Measurements from ENCODE around the gene NUPR1.
"Not testable (repeated sequence)": the region's sequence is repeated elsewhere in the genome, so short reads cannot be mapped to it uniquely, and the experiment has no call there.

Gene NUPR1, protein sequence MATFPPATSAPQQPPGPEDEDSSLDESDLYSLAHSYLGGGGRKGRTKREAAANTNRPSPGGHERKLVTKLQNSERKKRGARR

DNA sequence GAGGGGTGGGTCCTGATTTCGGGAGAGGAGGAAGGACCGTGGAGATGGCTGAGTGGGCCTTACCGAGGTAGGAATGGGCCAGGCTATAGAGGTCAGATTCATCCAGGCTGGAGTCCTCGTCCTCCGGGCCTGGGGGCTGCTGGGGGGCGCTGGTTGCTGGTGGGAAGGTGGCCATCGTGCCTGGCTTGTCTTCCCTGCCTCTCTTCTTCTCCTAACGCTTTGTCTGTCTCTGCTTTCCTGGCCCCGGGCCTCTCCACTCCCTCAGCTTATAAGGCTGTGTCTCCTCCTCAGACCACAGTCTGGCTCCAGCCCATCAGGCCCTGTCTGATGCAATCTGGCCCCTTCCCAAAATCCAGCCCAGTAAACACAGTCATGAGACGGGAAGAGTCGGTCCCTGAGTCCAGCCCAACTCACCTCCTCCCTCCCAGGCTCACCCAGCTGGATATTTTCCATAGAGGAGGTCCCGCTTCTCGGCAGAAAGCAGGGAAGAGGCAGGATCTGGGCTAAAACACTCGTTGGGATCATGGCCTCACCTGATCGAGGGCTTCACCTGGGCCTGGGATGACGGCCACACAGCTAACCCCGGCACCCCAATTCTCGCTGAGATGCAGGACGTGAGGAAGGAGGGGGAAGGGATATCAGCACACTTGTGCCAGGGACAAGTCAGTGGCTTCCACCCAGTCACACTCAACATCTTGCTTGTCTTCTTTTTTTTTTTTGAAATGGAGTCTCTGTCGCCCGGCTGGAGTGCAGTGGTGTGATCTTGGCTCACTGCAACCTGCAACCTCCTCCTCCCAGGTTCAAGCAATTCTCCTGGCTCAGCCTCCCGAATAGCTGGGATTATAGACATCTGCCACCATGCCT lies at the start of gene NUPR1:
Gene NUPR1 (minus strand): TSS at position 242 of the 864 bp plus-strand sequence. CDS start 67 bp downstream, at position 175.
- DNase-seq = no peak

DNA sequence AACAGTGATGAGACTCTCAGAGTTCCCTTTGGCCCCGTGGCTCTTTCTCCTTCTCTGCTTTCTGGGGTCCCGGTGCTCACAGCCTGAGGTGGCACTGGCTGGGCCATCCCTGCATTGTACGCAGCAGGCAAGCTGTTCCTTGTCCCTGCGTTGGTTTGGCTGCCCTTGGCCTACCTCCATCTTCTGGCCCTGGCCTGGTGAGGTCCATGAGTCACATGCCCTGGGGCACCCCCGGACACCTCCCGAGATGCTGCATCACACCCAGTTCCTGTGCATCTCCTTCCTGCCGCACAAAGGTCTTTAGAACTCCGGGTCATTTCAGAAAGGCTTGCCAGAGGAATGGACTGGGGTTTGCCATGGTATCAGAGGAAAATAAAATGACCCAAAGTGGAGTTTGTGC lies 48.6 kb upstream of the NUPR1 start:
- no peak for DNase-seq

DNA sequence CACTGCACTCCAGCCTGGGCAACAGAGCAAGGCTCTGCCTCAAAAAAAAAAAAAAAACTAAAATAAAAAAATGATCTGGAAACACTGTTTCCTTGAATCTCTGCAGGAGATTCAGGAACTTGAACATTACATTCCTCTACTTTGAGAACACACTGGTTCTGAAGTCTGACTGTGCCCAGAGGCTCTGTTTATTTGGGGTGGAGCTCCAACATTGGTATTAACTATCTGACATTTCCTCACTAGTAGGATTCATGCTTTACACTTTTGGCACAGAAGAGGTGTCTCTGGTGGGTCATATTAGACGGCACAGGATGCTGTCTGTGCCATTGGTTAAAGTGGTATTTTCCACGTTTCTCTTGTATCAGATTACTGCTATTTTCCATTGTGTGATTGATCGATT lies 47.7 kb upstream of the NUPR1 start:
- DNase-seq = no peak

DNA sequence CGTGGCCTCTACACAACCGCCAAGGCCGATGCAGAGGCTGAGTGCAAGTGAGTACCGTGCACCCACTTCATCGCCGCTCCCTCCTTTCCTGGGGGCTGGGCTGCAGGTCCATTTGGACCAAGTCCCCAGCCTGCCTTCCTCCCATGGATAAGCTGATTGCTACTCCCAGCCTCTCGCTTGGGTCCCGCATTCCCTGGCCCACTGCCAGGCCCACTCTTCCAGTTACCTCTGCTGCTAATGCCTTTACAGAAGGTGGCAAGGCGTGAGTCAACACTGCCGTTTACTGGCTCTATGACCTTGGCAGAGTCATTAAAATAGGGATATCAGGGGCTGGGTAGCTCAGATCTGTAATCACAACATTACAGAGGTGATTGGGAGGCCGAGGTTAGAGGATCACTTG lies 46.9 kb upstream of the NUPR1 start:
- DNase-seq = no peak

DNA sequence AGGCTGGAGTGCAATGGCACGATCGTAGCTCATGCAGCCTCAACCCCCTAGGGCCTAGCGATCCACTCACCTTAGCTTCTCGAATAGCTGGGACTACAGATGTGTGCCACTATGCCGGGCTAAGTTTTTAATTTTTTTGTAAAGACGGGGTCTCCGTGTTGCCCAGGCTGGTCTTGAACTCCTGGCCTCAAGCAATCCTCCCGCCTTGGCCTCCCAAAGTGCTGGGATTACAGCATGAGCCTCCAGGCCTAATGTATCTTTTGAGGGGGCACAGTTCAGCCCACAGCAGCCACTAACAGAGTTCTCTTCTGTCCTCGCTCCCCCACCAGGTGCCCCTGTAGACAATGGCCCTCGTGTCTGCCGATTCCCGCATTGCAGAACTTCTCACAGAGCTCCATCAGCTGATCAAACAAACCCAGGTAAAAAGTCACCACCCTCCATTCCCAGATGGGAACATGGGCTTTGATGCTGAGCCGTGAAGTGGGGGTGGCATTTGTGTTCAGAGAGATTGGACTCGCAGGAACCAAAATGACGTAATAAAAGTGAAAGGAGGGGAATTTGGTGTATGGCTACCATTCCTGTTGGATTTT lies 42.0 kb upstream of the NUPR1 start:
- DNase-seq = no peak

DNA sequence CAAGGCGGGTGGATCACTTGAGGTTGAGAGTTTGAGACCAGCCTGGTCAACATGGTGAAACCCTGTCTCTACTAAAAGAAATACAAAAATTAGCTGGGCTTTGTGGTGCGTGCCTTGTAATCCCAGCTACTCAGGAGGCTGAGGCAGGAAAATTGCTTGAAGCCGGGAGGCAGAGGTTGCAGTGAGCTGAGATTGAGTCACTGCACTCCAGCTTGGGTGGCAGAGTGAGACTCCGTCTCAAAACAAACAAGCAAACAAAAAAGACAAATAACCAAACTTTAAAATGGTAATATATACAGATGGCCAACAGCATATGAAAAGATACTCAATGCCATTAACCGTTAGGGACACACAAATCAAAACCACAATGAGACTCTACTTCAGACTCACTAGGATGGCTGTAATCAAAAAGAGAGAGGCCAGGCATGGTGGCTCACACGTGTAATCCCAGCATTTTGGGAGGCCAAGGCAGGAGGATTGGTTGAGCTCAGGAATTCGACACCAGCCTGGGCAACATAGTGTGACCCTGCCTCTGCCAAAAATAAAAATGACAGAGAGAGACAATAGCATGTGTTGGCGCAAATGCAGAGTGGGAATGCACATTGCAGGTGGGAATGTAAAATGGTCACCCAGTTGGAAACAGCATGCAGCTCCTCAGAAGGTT lies 36.8 kb upstream of the NUPR1 start:
- DNase-seq = no peak

DNA sequence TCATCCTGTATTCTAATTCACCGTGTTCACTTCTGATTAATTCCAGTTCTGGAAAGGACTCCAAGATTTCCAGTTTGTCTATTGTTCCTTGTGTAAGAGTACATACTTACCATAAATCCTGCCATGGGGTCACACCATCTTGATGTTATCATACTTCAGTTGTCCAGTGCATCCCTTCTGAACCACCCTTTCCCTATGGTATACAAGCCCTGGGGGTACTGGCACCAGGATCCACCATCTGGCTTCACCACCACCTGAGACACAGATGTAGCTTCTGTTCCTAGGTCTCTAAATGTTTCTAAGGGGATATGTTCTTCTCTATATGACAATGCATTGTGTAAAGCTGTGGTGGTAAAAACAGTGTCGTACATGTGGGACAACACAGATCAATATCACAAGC lies 36.2 kb upstream of the NUPR1 start:
- DNase-seq = no peak

DNA sequence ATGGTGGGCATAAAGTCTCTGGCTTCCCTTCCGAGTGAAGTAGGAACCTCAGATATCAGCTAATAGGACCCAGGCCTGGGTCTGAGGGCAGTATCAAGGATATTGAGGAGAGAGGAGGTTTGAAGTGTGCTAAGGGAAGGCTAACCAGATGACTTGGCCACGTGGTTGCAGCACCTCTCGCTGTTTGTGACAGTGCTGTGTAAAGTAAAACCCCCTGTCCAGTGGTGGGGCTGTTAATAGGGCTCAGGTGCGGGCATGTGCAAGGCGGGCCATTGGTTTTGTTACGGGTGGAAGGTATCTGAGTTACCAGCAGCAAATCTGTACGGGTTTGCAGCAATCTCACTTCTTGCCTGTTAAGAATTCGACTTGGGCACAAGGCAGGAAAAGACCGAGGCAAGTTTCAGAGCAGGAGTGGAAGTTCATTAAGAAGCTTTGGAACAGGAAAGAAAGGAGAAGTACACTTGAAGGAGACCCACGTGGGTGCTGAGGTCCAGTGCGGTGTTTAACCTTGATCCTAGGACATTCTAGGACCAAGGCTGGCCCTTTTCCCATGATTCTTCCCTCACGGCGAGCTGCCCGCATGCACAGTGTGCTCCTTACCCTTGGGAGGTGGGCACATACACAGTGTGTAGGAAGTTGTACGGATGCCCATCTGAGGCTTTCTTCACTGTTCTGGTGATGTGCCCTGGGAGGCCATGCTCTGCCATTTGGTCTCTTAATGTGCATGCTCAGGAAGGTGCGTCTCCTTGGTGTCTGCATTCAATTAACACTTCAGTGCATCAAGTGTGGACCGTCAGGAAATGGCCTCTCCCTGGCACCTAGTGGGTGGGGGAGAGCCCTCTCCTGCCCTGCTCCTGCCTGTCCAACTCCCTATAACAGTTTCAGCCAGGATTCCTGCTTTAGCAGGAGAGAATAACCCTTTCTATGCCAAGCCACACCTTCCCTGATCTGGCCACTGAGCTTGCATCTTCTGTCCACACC lies 35.3 kb upstream of the NUPR1 start:
- no peak for DNase-seq

DNA sequence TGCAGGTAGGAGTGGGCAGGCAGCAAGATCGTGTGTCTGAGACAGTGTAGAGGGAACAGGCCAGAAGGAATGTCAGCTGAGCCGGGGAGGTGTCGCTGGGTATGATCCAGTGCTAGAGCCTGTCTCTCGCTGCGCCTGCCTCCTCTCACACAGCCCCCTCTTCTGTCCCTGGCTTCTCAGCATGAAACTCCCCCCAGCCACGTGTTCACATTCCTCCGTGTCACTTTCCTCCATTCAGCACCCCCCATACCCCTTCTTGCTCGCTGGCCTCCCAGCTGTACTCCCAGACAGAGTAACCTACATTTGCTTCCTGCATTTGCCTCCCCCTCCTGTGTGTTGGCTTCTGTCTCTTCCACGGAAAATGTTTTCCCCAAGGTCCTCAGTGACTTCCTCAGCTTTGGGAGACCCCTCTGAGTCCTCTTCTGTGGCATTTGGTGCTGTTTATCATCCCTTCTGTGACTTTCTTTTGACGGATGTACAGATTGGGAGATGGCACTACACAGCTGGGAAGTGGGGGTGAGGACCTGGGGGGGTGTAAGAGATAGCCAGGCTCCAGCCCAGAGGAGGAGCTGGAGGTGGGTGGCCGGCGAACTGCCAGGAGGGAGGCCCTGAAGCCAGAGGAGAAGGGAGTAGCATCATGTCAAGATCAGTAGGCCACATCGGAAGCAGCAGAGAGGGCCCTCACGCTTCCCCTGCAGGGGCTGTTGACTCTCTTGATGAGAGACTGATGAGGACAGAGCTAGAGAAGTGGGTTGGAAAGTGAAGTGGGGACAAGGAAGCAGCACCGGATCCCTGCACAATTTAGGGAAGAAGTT lies 34.1 kb upstream of the NUPR1 start:
- DNase-seq = no peak

DNA sequence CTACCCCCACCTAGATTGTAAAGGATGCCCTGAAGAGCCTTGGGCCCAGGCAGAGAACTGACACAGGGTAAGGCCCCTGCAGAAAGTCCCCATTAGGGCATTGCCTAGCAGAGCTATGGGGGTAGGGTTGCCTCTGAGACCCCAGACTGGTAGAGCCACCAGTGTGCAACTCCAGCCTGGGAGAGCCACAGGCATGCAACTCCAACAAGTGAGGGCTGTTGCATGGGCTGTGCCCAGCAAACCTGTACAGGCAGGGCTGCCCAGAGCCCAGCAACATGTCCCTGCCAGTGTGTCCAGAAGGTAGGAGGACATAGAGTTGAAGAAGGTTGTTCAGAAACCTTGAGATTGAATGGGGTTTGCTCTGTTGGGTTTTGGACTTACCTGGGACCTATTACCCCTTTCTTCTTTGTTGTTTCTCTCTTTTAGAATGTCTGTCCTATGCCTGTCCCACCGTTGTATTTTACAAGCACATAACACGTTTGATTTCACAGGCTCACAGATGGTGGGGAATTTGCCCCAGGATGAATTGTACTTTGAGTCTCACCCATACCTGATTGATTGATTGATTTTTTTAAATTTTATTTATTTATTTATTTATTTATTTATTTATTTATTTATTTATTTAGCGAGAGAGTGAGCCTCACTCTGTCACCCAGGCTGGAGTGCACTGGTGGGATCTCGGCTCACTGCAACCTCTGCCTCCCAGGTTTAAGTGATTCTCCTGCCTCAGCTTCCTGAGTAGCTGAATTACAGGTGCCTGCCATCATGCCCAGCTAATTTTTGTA lies 31.4 kb upstream of the NUPR1 start:
- no peak for DNase-seq

DNA sequence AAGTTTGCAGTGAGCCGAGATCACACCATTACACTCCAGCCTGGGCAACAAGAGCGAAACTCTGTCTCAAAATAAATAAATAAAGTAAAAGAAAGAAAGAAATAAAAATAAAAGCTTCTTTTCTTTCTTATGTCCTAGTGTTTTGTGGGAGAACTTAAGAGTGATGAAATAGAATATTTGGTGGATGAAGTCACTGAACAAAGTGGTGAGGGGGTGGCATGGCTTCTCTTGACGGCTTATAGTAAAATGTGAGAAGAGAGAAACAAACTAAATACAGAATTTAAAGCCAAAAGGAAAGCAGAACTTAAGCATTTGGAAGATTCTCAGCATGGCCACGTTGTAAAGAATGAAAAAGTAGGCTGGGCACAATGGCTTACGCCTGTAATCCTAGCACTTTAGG lies 30.2 kb upstream of the NUPR1 start:
- no peak for DNase-seq

DNA sequence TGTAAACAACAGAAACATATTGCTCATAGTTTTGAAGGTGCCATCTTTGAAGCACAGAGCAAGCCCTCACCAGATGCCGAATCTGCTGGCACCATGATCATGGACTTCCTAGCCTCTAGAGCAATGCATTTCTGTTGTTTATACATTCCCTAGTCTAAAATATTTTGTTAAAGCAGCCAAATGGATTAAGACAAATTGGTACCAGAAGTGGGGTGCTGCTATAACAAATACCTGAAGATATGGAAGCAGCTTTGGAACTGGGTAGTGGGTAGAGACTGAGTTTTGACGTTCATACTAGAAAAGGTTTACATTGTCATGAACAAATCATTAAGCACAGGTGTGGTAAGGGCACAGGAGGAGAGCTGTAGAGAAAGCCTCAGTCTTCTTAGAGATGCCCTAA lies 28.5 kb upstream of the NUPR1 start:
- no peak for DNase-seq

DNA sequence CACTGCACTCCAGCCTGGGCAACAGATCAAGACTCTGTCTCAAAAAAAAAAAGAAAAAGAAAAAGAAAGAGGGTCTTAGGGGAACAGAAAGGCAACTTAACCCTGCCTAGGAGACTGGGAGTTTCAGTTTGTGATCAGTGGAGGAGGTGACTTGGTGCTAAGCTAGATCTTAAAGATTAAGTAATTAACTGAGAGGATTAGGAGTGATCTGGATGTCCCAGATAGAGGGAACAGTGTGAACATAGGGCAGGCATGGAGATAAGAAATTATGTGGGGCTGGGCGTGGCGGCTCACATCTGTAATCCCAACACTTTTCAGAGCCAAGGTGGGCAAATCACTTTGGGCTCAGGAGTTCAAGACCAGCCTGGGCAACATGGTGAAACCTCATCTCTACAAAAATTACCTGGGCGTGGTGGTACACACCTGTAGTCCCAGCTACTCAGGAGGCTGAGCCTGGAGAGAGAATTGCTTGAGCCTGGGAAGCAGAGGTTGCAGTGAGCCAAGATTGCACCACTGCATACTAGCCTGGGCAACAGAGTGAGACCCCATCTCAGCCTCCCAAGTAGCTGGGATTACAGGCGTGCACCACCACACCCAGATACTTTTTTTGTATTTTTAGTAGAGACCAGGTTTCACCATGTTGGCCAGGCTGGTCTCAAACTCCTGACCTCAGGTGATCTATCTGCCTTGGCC lies 27.6 kb upstream of the NUPR1 start:
- not testable (repeated sequence) for DNase-seq

DNA sequence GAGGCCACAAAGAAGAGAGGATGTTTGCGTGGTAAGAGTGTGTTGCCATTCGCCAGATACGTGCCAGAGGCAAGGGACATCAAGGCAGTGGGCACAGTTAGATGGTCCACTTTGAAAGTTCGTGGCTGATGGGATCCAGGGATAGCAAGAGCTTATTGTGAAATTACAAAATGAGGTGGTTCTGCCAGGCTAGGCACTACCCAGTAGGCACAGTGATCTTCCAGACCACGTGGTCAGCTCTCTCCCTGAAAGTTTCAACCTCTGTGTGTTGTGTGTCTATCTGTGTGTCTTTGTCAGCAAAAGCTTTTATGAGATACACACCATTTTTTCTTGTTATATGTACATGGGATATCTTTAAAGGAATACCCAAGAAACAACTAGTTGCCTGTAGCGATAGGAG lies 24.4 kb upstream of the NUPR1 start:
- DNase-seq = no peak

DNA sequence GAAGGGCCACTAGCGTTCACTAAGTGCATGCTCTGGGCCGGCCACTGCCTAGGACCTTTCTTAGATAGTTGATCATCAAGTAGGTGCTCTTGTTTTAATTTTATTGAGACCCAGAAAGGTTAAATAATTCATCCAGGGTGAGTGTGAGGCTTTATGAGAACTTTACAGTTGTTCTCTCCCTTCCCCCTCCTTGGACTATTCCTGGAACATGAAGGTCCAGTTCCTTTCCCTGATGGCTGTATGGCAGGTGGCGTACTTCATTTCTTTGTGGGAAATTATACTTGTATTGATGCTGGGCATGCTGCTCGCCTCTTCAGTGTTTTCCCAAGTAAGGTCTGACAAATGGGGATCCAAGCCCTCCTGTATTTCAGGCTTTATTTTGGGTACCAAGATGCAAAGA lies 23.4 kb upstream of the NUPR1 start:
- DNase-seq = no peak

DNA sequence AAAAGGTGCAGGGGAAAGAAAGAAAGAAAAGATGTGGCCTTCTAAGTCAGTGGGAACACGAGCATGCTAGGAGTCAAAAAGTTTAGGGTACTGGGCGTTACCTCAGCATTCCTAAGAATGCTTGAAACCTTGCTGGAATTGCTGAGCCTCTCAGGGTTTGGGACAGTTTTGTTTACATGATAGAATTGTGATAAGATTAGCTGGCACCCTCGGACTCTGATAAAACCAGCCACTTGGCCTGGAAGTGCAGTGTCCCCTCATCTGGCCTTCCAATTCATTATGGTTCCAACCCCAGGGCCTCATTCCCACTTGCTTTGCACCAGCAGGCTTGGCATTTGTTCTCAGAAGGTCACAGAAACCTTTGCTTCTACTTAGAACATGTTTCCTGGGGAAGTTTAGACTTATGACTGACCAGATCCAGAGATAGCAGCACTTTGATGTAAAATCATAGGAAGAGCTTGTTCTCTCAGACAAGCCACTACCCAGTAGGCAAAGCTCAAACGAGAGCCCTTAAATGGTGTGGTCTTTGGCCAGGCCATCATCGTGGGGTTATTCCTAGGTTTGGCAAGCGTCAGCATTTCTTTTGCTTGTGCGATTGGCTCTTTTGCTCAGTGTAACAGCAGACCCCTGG lies 22.9 kb upstream of the NUPR1 start:
- DNase-seq = no peak

DNA sequence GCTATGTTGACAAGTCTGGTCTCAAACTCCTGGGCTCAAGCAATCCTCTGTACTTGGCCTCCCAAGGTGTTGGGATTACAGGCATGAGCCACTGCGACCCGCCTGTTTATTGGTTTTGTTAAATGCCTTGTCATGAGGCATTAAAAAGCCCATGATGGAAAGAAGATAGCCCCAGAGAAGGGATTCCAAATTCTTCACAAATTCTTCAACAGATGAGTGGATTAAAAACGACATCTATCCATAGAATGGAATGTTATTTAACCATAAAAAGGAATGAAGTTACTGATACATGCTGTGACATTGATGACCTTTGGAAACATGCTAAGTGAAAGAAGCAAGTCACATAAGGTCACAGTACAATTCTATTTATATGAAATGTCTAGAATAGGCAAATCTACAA lies 19.7 kb upstream of the NUPR1 start:
- no peak for DNase-seq

DNA sequence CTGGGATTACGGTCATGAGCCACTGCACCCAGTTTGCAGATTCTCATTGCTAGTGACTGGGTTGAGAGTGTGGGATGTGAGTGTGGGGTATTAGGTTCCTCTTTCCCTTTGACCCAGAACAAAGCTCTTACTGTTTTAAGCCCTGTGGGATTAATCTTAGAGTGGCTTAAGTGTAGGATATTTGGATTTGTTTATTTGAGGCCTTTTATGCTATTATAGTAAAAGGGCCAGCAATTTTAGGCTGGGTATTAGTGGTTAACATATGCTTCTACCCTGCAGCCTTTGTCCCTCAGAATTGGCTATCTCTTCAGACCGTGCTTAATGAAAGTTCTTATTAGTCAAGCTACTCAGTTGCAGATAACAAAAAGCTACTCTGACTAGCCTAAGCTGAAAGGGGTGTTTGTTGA lies 18.1 kb upstream of the NUPR1 start:
- DNase-seq = no peak

DNA sequence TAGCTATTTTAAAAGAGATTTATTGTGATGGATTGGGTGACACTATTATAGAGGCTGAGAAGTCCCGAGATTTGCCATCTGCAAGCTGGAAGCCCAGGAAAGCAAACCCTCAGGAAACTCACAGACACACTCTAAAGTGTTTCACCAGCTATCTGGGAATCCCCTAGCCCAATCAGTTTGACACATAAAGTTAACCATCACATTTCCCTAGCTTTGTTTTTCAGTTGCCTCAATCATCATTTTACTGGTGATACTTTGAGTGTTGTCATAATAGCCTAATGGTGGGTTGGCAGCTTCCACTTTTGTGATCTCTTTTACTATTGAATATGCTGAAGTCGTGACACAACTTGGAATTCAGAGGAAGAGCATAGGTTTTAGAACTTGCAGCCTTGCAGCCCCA lies 16.8 kb upstream of the NUPR1 start:
- no peak for DNase-seq

Measured in activated CD4-positive, alpha-beta T cell treated with anti-CD3 and anti-CD28 coated beads for 1 hour (primary cell).